PC-9 (cell line): ENCODE data around the gene SLC28A1.

ENCODE experiments used
- CTCF ChIP-seq: fragments of 200-600 bp; sonication (generic); conservative IDR thresholded peaks from 2 replicates; pipeline ENCODE4 v1.6.1; 2017; ENCODE audit warnings: mixed run types, antibody characterized with exemption, mild to moderate bottlenecking, moderate library complexity
- EZH2 ChIP-seq: fragments of 200-600 bp; sonication (generic); IDR thresholded peaks from 2 replicates; pipeline ENCODE4 v1.8.0; 2017; ENCODE audit warnings: antibody characterized with exemption, low read depth

- TF ChIP-seq CTCF, result no peak
- TF ChIP-seq EZH2, result no peak
Measured at GRCh38 chr15:84917452-84917851, 33.0 kb downstream of the SLC28A1 start.
